PC-3 (cell line): Measurements from ENCODE around the gene IQCE. TPM values are rescaled to one million over a fixed set of nuclear protein-coding genes. Genes with fewer than 3 reads are reported as not detected.

ENCODE experiments used
- ATAC-seq: fragments of 200-7000 bp; cut with Tn5 transposase; 2 replicates; pipeline ENCODE4 v1.9.1; 2020; ENCODE audit warnings: mild to moderate bottlenecking, moderate library complexity
- BruUV-seq: library from RNA; stranded (reverse); fragments of 400-500 nt; replicated peaks from 2 replicates; lab custom pipeline; 2021; lab: Mats Ljungman, UMichigan
- CTCF ChIA-PET: fragments of 300-600 bp; sonication (Branson Sonifier 250); formaldehyde crosslinking; loops from one replicate; lab custom pipeline; 2022; ENCODE audit warnings: antibody characterized with exemption; lab: Charles Lee
- POLR2A ChIA-PET: fragments of 300-600 bp; sonication (Branson Sonifier 250); formaldehyde crosslinking; loops from one replicate; lab custom pipeline; 2022; ENCODE audit warnings: antibody characterized with exemption; ENCODE audit not compliant: unreplicated experiment; lab: Charles Lee
- DNase-seq: peaks from one replicate; pipeline ENCODE4 v3.0.0-alpha.2; 2015
- H2AFZ ChIP-seq: fragments of 300-600 bp; sonication (generic); 2 replicates; pipeline ENCODE4 v1.6.0; 2016; ENCODE audit warnings: antibody characterized with exemption, low read length
- H3F3A ChIP-seq: fragments of 300-600 bp; sonication (generic); one replicate; pipeline ENCODE4 v1.6.0; 2017; ENCODE audit warnings: antibody characterized with exemption, low read length, control low read depth, mild to moderate bottlenecking; ENCODE audit not compliant: unreplicated experiment
- H3K27ac ChIP-seq: fragments of 300-600 bp; sonication (generic); 2 replicates; pipeline ENCODE4 v1.5.1; 2016; ENCODE audit warnings: mild to moderate bottlenecking, low read length
- H3K27me3 ChIP-seq: fragments of 300-600 bp; sonication (generic); 2 replicates; pipeline ENCODE4 v1.6.1; 2016; ENCODE audit warnings: low read length, mixed read lengths
- H3K36me3 ChIP-seq: fragments of 300-600 bp; sonication (generic); 2 replicates; pipeline ENCODE4 v1.6.1; 2016; ENCODE audit warnings: low read depth, mixed run types, low read length, mixed read lengths
- H3K4me1 ChIP-seq: fragments of 300-600 bp; sonication (generic); 2 replicates; pipeline ENCODE4 v1.5.1; 2016; ENCODE audit warnings: low read length; ENCODE audit not compliant: insufficient read depth
- H3K4me2 ChIP-seq: fragments of 300-600 bp; sonication (generic); 2 replicates; pipeline ENCODE4 v1.6.0; 2016; ENCODE audit warnings: low read length
- H3K4me3 ChIP-seq: fragments of 300-600 bp; sonication (generic); 2 replicates; pipeline ENCODE4 v1.5.1; 2016; ENCODE audit warnings: mild to moderate bottlenecking, low read length, mixed read lengths
- H3K79me2 ChIP-seq: fragments of 300-600 bp; sonication (generic); 2 replicates; pipeline ENCODE4 v1.6.1; 2017; ENCODE audit warnings: low read length, mixed read lengths
- H3K9ac ChIP-seq: fragments of 300-600 bp; sonication (generic); 2 replicates; pipeline ENCODE4 v1.6.0; 2016; ENCODE audit warnings: mild to moderate bottlenecking, low read length
- H3K9me2 ChIP-seq: fragments of 300-600 bp; sonication (generic); replicated peaks from 2 replicates; pipeline ENCODE4 v1.6.1; 2016; ENCODE audit warnings: mixed run types, low read length, mixed read lengths
- H3K9me3 ChIP-seq: fragments of 300-600 bp; sonication (generic); 2 replicates; pipeline ENCODE4 v1.6.1; 2016; ENCODE audit warnings: low read length, mixed read lengths
- H4K20me1 ChIP-seq: fragments of 300-600 bp; sonication (generic); 2 replicates; pipeline ENCODE4 v1.6.1; 2016; ENCODE audit warnings: low read length, mixed read lengths
- CTCF ChIP-seq: fragments of 300-600 bp; sonication (generic); conservative IDR thresholded peaks from 2 replicates; pipeline ENCODE4 v1.5.1; 2017; ENCODE audit warnings: antibody characterized with exemption, low read depth, mild to moderate bottlenecking, low read length
- EZH2 ChIP-seq: fragments of 300-600 bp; sonication (generic); IDR thresholded peaks from one replicate; pipeline ENCODE4 v1.6.1; 2017; ENCODE audit warnings: antibody characterized with exemption, mild to moderate bottlenecking, low read length; ENCODE audit not compliant: unreplicated experiment
- EZH2phosphoT487 ChIP-seq: fragments of 300-600 bp; sonication (generic); IDR thresholded peaks from 2 replicates; pipeline ENCODE4 v1.6.1; 2018; ENCODE audit warnings: mild to moderate bottlenecking, antibody characterized with exemption, low read length, borderline replicate concordance
- intact Hi-C: fragments of 100-400 bp; cut with micrococcal nuclease; formaldehyde crosslinking; loops from 2 replicates; pipeline ENCODE4 v1.9.0; 2023
- total RNA-seq: library from RNA; depleted of rRNA; stranded (reverse); fragments of >200 nt; gene quantifications from 2 replicates; pipeline ENCODE4 v1.2.3, GENCODE V29; 2014

The IQCE gene
- total RNA-seq, 1 experiment from 2014 or later: 9.7 TPM

- H3K4me3 ChIP-seq: no peak overlapping the region
- POLR2A ChIA-PET: no interaction called here
- no peaks in the 10 kb centered on the region for H3K36me3 ChIP-seq
- H3K27ac ChIP-seq: no peak overlapping the region
- no TSS peak for BruUV-seq
- H3K9ac ChIP-seq: no peak overlapping the region
- no peaks in the 10 kb centered on the region for H3K9me3 ChIP-seq
- H3K79me2 ChIP-seq: no peaks in the 10 kb centered on the region
- no peak overlapping the region for H2AFZ ChIP-seq
- H3K4me1 ChIP-seq: no peaks in the 10 kb centered on the region
- no peak for DNase-seq
- H4K20me1 ChIP-seq: no peaks in the 10 kb centered on the region
- no peak overlapping the region for H3K4me2 ChIP-seq
- CTCF ChIA-PET: no interaction called here
- TF ChIP-seq CTCF: no peak
- no peak for TF ChIP-seq EZH2phosphoT487
- no peak for TF ChIP-seq EZH2
- no peaks in the 10 kb centered on the region for H3K27me3 ChIP-seq
- H3K9me2 ChIP-seq: no peaks in the 10 kb centered on the region
- ATAC-seq: no peak
- H3F3A ChIP-seq: no peaks in the 10 kb centered on the region
- intact Hi-C loops: no loop called here
These were observed 101.0 kb downstream of the IQCE start for GRCh38 chr7:2659556-2660358.

DNA sequence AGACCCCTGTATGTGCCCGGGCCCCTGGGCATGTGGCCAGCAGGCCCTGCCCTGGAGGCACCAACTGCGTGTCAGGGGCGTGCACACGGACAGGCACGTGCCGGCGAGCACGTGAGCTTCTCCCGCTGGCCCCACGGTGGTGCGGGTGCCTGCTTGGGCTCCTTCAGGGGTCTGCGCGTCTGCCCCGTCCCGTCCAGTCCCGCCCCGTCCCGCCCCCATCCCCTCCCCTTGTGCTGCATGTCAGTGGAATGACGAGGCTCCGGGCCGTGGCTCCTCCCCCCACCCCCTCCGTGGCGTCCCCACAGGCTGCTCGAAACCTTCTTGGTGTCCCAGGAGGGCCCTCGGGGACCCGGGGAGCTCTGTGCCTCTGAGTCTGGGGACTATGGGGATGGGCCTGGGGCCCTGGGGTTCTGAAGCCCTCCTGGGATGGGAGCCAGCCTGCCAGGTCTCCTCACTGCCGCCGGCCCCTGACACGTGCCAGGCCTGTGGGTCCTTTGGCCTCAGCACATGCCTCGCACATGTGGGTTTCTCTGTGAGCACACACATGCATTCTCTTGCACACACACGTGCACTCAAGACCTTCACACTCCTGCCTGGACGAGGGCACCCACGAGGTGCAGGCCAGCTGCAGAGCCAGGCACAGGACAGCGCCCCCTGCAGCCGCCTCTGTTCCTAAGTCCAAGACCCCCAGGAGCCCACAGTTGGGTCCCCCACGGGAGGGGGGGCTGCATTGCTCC, 101.7 kb downstream of the IQCE start:
- no TSS peak for BruUV-seq
- no peaks in the 10 kb centered on the region for H3K4me1 ChIP-seq
- ChIA-PET CTCF (no interaction called here), POLR2A (no interaction called here)
- H3K9me2 ChIP-seq: no peaks in the 10 kb centered on the region
- ATAC-seq: no peak
- H3K4me2 ChIP-seq: no peak overlapping the region
- no peaks in the 10 kb centered on the region for H3K36me3 ChIP-seq
- H3K27ac ChIP-seq: no peak overlapping the region
- DNase-seq: no peak
- intact Hi-C loops: no loop called here
- TF ChIP-seq EZH2 (no peak), CTCF (peak; percentile 51; the same call in 1 of the 2 replicates)
- no peaks in the 10 kb centered on the region for H3F3A ChIP-seq
- no peaks in the 10 kb centered on the region for H3K79me2 ChIP-seq
- no peak overlapping the region for H2AFZ ChIP-seq
- H3K9ac ChIP-seq: no peak overlapping the region
- H3K9me3 ChIP-seq: no peaks in the 10 kb centered on the region
- H3K27me3 ChIP-seq: no peaks in the 10 kb centered on the region
- H3K4me3 ChIP-seq: no peak overlapping the region
- no peaks in the 10 kb centered on the region for H4K20me1 ChIP-seq

GRCh38 chr7:2661096-2661449, 102.3 kb downstream of the IQCE start:
- no peaks in the 10 kb centered on the region for H3K36me3 ChIP-seq
- ChIA-PET POLR2A (no interaction called here), CTCF (no interaction called here)
- no peaks in the 10 kb centered on the region for H3K9me2 ChIP-seq
- H3F3A ChIP-seq: no peaks in the 10 kb centered on the region
- intact Hi-C loops: no loop called here
- ATAC-seq (no peak), DNase-seq (no peak)
- TF ChIP-seq CTCF (peak; percentile 11; the same call in 1 of the 2 replicates), EZH2phosphoT487 (no peak), EZH2 (no peak)
- no peaks in the 10 kb centered on the region for H3K27me3 ChIP-seq
- no peak overlapping the region for H2AFZ ChIP-seq
- H3K9ac ChIP-seq: no peak overlapping the region
- no peak overlapping the region for H3K4me3 ChIP-seq
- H3K4me1 ChIP-seq: no peaks in the 10 kb centered on the region
- no peaks in the 10 kb centered on the region for H4K20me1 ChIP-seq
- H3K27ac ChIP-seq: no peak overlapping the region
- H3K79me2 ChIP-seq: no peaks in the 10 kb centered on the region
- no peak overlapping the region for H3K4me2 ChIP-seq
- no TSS peak for BruUV-seq
- H3K9me3 ChIP-seq: no peaks in the 10 kb centered on the region
